IPS-18c (cell line): Measurements from ENCODE around the gene TRPM2.

Source experiments
- H3K4me3 ChIP-seq: 2 replicates; pipeline ENCODE4 v1.7.0; 2013; ENCODE audit warnings: low read depth, mild to moderate bottlenecking, low read length, moderate library complexity; ENCODE audit not compliant: insufficient read depth
- H3K9me3 ChIP-seq: one replicate; pipeline ENCODE4 v1.6.1; 2013; ENCODE audit warnings: mild to moderate bottlenecking, low read length, moderate library complexity; ENCODE audit not compliant: control insufficient read depth, insufficient read depth

The TRPM2 gene

DNA sequence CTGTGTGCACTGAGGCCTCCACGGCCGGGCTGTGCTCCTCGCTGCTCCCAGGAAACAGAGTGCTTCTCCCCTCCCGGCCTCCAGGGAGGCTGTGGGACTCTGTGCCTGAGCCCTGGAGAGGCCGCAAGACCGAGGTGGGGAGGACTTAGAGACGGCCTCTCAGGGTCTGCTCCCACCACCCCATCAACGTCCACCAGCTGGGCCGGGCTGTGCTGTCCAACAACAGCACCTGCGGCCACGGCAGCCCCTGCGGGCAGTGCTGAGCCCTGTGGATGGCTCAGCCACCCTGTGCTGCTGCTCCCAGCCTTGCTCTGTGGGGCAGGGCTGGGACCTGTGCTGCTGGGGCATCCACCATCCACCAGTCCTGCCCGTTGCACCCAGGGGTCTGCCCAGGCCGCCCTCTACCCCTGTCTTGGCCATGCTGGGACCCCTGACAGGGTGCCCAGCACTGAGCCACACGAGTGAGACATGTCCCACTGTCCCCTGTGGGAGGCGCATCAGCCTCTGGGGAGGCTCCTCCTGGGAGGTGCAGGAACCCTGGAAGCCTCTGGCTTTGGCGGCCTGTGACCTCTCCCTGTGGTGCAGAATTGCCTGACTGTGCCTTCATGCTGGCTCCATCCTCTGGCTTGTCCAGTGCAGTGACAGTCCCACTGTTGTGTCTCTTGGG lies 70.7 kb downstream of the TRPM2 start:
- no peak overlapping the region for H3K4me3 ChIP-seq
- peaks cover 3% of the 10 kb centered on the region for H3K9me3 ChIP-seq

DNA sequence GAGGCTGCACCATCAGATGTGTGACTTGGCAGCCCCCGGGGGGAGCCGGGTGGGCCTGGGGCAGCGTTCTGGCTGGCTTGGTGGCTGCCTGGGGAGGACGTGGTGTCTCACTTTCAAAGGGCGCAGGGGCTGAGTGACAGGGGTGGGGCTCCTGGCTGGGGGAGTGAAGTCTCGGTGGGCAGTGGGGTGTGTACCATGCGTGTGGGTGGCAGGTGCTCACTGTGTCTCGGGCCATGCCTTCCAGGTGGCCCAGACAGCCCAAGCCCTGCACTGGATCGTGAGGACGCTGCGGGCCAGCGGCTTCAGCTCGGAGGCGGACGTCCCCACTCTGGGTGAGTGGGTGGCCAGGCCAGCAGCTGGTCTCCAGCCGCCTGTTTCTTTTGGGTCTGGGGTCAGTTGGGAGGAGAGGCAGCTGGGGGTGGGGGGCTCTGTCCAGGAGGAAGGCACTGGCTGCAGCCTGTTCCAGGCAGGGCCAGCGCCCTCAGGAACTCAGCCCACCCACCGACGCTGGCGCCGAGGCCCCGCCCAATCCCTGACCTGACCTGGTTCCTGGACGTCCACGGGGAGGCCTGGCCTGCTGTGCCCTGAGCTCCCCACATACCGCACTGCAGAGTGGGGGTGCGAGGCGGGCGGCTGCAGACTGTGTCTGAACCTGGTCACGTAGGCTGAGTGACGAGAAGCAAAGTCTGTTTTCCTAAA lies 71.3 kb downstream of the TRPM2 start:
- no peak overlapping the region for H3K4me3 ChIP-seq

DNA sequence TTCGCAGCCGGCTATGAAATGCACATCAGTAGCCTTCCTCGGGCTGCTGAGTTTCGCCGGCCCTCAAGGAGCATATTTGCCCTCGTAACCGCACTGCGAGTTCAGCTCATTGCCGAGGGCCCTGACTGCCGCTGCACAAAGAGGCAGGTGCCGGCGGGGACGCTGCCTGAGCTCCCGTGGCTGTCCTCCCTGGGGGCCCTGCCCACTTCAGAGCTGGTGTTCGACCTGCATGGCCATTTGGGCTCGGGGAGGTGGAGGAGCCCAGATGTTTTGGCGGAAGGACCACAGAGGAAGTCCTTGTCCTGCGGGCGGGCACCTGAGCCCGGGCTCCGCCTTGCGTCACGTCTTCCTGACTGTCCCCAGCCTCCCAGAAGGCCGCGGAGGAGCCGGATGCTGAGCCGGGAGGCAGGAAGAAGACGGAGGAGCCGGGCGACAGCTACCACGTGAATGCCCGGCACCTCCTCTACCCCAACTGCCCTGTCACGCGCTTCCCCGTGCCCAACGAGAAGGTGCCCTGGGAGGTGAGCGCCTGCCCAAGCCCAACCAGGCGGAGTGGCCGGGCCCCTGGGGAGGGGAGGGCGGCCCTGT lies 72.0 kb downstream of the TRPM2 start:
- Histone ChIP-seq H3K9me3 (peaks cover 3% of the 10 kb centered on the region), H3K4me3 (no peak overlapping the region)

More for the DNA sequence above, 71.3 kb downstream of the TRPM2 start:
- H3K9me3 ChIP-seq: peaks cover 3% of the 10 kb centered on the region

DNA sequence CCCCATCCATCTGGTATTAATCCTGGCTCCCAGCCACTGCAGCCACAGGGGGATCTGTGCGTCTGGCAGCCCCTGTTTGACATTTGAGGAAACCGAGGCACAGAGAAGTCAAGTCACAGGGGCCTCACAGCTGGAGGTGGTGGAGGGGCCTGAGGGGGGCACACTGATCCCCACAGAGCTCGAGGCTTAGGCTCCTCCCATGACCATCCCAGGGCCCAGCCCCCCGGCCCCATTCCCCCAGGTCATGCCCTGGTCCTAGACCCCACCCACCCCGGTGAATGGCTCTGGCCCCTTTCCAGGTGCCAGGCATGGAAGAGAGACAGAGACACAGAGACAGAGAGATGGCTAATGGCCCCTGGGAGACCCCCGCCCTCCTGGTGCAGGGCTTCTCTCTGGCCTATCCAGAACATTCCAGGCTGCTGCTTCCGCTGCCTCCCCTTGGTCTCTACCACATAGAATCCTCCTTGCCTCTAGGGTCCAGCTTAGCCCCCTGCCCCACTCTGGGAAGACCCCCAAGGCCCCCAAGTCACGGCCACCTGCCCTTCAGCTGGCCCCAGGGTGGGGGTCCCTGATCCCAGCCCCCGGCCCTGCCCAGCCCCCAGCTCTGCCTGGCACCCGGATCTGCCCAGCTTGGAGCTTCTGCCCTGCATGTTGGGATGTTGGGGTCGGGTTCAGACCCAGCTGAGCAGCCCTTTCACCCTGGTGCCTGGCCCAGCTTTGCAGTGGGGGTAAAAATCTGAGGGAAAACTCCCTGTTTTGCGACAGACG lies 72.7 kb downstream of the TRPM2 start:
- peaks cover 3% of the 10 kb centered on the region for H3K9me3 ChIP-seq

DNA sequence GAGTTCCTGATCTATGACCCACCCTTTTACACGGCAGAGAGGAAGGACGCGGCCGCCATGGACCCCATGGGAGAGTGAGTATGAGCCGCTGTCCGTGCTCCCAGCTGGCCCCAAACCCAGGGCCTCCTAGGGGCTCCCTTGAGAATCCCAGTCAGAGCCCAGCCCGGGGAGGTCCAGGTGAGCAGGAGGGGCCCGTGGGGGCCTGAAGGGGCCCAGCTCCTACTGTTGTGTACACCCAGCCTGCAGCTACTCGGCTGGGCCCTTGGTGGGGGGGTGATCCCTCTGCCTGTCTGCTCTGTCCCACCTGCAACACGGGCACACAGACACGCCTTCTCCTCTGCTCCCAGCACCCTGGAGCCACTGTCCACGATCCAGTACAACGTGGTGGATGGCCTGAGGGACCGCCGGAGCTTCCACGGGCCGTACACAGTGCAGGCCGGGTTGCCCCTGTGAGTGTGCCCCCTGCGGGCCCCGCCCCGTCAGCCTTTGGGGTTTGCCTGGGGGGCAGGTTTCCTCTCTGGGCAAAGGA lies 73.3 kb downstream of the TRPM2 start:
- Histone ChIP-seq H3K9me3 (peaks cover 3% of the 10 kb centered on the region), H3K4me3 (no peak overlapping the region)

More for the DNA sequence above, 72.7 kb downstream of the TRPM2 start:
- no peak overlapping the region for H3K4me3 ChIP-seq

DNA sequence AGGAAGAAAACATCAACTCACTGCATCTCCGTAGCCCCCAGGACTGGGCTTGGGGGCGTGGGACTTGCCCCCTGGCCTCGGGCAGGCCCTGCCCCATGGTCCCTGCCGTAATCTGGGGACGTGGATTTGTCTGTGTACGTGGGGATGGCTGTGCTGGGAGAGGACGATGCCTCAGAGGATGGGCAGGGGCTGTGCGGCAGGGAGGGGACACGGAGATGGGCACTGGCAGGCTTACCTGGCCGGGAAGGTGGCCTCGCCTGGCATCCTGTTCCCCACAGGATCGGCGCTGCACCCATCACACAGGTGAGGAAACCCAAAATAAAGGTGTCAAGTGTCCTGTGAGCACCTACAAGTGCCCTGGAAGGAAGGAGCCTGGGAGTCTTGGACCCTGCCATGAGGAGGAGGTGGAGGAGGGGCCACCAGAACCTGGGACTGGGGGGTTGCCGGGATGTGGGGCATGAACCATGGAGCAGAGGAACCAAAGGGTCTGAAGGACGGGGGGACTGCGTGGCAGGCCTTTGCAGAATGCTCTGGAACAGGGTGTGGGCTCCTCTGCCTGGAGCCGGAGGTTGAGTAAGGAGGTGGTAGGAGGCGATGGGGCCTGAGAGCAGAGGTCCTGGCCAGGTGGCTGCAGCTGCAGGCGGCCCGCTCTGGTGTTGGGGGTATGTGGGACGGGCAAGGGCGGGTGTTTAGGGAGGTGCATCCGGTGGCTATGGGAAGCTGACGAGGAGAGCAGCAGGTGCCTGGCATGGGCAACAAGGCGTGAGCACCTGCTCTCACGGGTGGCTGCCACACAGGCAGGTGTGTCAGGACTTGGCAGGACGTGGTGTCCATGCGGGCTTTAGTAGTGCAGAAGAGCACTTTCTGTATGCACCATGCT lies 74.1 kb downstream of the TRPM2 start:
- Histone ChIP-seq H3K9me3 (peaks cover 3% of the 10 kb centered on the region), H3K4me3 (no peak overlapping the region)

DNA sequence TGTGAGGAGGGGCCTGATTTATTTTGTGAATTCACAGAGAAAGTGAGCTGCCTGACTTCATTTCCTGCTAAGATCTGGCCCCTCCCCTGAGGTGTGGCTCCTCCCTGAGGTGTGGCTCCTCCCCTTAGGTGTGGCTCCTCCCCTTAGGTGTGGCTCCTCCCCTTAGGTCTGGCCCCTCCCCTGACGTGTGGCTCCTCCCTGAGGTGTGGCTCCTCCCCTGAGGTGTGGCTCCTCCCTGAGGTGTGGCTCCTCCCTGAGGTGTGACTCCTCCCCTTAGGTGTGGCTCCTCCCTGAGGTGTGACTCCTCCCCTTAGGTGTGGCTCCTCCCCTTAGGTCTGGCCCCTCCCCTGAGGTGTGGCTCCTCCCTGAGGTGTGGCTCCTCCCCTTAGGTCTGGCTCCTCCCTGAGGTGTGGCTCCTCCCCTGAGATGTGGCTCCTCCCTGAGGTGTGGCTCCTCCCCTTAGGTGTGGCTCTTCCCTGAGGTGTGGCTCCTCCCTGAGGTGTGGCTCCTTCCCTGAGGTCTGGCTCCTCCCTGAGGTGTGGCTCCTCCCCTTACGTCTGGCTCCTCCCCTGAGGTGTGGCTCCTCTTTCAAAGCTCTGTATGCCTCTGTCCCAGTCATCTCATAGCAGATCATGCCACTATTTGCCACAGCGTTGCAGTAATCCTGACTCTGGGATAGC lies 75.0 kb downstream of the TRPM2 start:
- Histone ChIP-seq H3K9me3 (peaks cover 3% of the 10 kb centered on the region), H3K4me3 (no peak overlapping the region)

DNA sequence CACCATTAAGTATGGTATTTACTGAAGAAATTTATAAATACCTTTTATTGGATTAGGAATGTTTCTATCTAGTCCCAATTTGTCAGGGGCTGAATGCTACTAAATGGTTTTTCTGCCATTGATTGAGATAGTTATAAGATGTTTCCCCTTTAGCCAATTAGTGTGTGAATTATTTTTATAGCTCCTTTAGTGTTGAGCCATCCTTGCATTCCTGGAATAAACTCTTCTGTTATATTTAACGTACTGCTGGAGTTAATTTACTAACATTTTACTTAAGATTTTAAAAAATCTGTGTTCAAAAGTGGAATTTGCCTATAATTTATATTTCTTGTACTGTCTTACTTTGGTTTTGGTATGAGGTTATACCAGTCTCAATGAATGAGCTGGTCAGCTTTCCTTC lies 76.5 kb downstream of the TRPM2 start:
- peaks cover 3% of the 10 kb centered on the region for H3K9me3 ChIP-seq
- H3K4me3 ChIP-seq: no peak overlapping the region

DNA sequence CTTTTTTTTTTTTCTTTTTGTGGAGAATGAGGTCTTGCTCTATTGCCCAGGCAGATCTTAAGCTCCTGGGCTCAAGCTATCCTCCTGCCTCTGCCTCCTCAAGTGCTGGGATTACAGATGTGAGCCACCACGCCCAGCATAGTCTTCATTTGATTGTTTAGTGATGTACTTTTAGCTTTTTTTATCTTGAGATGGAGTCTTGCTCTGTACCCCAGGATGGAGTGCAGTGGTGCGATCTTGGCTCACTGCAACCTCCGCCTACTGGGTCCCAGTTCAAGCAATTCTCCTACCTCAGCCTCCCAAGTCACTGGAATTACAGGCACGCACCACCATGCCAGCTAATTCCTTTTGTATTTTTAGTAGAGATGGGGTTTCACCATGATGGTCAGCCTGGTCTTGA lies 77.9 kb downstream of the TRPM2 start:
- peaks cover 3% of the 10 kb centered on the region for H3K9me3 ChIP-seq

DNA sequence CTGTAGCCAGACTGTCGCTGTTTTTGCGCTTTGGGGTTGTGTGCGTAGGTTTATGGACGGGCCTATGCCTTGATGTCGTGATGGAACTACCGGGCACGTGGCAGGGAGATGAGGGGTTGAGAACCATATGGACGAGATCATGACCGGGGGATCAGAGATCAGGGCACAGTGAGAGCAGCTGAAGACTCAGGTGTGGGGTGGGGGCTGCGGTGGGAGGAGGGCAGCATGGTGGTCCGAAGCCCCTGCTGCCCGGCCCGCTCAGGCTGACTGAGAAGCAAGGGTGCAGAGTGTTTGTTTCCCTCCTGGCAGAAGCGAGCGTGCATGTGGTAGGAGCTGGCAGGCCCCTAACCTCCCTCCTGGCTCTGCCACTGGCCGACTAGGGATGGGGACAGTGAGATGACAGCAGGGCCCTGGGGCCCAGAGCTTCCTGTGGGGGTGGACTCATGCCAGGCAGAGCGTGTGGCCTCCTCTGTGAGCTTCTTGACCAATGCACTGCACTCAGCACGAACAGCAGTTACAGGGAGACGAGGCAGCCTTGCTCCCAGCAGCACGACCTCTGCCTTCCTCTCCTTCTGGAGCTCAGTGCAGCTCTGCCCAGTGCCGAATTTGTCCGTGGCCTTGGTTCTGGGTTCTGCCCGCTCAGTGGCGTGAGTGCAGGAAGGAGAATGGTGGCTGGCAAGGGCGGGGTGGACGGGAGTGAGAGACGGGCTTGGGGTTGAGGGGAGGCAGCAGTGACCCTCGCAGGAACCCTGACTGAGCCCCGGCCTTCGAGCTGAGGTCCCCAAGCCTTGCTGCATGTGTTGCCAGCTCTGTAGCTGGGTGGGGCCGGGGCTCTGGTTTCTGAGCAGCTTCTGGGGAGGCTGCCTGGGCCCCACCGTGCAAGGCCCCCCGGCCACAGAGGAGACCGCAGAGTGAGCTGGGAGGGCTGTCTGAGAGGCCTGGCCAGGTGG lies 79.7 kb downstream of the TRPM2 start:
- peaks cover 3% of the 10 kb centered on the region for H3K9me3 ChIP-seq
- no peak overlapping the region for H3K4me3 ChIP-seq

More for the DNA sequence above, 77.9 kb downstream of the TRPM2 start:
- H3K4me3 ChIP-seq: no peak overlapping the region

DNA sequence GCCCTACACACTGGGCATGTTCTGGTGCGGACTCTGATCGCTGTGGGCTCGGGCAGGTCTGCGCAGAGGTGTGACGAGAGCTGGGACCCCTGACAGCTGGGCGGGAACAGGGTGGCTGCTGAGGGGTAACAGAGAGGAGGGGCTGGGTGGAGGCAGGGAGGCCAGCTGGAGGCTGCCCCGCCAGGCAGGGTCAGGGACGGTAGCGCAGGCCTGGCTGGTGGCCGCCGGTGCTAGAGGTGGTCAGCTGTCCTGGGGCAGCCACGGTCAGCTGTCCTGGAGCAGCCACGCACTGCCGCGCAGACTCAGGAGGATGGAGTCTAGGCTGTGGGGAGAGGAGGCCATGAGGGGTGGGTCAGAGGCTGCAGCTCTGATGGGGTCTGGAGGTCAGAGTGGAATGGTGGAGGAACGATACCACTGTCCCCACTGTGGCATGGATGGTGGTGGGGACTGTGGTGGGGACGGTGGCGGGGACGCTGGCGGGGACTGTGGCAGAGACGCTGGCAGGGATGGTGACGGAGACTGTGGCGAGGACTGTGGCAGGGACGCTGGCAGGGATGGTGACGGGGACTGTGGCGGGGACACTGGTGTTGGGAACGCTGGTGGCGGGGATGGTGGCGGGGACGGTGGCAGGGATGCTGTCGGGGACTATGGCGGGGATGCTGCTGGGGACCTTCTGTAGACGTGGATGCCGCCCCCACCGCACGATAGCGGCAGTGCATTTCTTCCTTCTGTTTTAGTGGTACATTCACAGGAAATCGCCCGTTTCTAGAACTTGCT lies 80.6 kb downstream of the TRPM2 start:
- H3K9me3 ChIP-seq: no peaks in the 10 kb centered on the region
- H3K4me3 ChIP-seq: no peak overlapping the region

DNA sequence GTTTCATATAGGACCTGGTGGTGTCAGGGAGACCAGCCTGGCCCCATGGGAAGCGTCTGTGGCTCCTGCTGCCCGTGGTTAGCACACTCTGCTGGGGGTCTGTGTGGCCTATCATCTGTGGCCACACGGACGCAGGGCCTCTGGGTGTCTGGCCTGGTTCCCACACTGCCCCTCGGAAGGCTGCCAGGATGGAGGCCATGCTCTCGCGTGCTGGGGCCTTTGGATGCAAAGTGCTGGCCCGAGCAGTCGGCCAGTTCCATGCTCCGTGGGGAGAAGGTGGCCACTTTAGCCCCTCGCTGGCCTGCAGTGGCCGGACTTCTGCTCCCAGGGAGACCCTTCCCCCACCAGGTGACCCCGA lies 81.1 kb downstream of the TRPM2 start:
- no peak overlapping the region for H3K4me3 ChIP-seq
- no peaks in the 10 kb centered on the region for H3K9me3 ChIP-seq

DNA sequence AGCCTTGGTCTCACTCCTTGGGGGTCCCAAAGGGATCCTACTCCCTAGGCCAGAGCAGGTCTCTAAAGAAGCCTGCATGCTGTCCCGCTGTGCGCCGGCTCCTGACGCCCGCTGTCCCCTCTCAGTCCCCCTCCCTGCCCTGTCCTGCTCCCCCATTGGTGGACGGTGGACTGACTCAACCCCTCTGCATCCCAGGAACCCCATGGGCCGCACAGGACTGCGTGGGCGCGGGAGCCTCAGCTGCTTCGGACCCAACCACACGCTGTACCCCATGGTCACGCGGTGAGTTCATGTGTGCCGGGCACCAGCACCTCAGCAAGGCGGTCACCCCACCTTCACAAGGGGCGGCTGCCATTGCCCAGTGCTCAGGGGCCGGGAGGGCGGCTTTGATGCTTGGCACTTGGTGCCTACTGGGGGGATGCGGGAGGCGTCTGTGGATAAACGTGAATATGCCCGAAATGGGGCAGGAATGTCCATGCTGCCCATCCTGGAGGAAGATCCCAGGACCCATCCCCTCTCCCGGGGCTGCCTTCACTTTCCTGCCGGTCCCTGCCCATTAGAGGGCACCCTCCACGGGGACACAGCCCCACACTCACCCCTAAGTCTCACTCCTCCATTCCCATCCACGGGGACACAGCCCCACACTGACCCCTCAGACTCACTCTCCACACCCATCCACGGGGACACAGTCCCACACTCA lies 81.7 kb downstream of the TRPM2 start:
- H3K9me3 ChIP-seq: no peaks in the 10 kb centered on the region
- no peak overlapping the region for H3K4me3 ChIP-seq

DNA sequence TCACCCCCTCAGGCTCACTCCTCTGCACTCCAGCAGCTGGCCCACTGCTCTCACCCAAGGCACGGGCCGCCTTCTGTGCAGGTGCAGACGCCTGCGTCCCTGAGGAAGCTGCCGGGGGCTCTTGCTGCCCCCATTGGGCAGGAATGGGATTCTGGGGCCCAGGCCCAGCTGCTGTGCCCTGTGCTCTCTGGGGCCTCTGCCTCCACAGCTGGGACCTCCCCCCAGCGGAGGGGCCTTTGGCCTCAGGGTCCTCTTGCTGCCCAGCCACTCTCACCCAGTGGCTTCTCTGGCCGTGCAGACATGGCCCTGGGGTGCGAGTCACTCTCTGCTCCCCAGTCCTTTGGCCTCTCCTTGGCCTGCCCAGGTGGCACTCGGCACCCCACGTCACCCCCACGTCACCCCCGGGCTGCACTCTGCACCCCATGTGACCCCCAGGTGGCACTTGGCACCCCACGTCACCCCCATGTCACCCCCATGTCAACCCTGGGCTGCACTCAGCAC lies 82.7 kb downstream of the TRPM2 start:
- Histone ChIP-seq H3K4me3 (no peak overlapping the region), H3K9me3 (no peaks in the 10 kb centered on the region)
